PC-3 (cell line): Measurements from ENCODE around the gene SARDH. TPM values are rescaled to one million over a fixed set of nuclear protein-coding genes. Genes with fewer than 3 reads are reported as not detected.
"Not testable (repeated sequence)": the region's sequence is repeated elsewhere in the genome, so short reads cannot be mapped to it uniquely, and the experiment has no call there.

ENCODE experiments used
- ATAC-seq: fragments of 200-7000 bp; cut with Tn5 transposase; 2 replicates; pipeline ENCODE4 v1.9.1; 2020; ENCODE audit warnings: mild to moderate bottlenecking, moderate library complexity
- BruUV-seq: library from RNA; stranded (reverse); fragments of 400-500 nt; replicated peaks from 2 replicates; lab custom pipeline; 2021; lab: Mats Ljungman, UMichigan
- CTCF ChIA-PET: fragments of 300-600 bp; sonication (Branson Sonifier 250); formaldehyde crosslinking; loops from one replicate; lab custom pipeline; 2022; ENCODE audit warnings: antibody characterized with exemption; lab: Charles Lee
- POLR2A ChIA-PET: fragments of 300-600 bp; sonication (Branson Sonifier 250); formaldehyde crosslinking; loops from one replicate; lab custom pipeline; 2022; ENCODE audit warnings: antibody characterized with exemption; ENCODE audit not compliant: unreplicated experiment; lab: Charles Lee
- DNase-seq: peaks from one replicate; pipeline ENCODE4 v3.0.0-alpha.2; 2015
- H2AFZ ChIP-seq: fragments of 300-600 bp; sonication (generic); 2 replicates; pipeline ENCODE4 v1.6.0; 2016; ENCODE audit warnings: antibody characterized with exemption, low read length
- H3F3A ChIP-seq: fragments of 300-600 bp; sonication (generic); one replicate; pipeline ENCODE4 v1.6.0; 2017; ENCODE audit warnings: antibody characterized with exemption, low read length, control low read depth, mild to moderate bottlenecking; ENCODE audit not compliant: unreplicated experiment
- H3K27ac ChIP-seq: fragments of 300-600 bp; sonication (generic); 2 replicates; pipeline ENCODE4 v1.5.1; 2016; ENCODE audit warnings: mild to moderate bottlenecking, low read length
- H3K27me3 ChIP-seq: fragments of 300-600 bp; sonication (generic); 2 replicates; pipeline ENCODE4 v1.6.1; 2016; ENCODE audit warnings: low read length, mixed read lengths
- H3K36me3 ChIP-seq: fragments of 300-600 bp; sonication (generic); 2 replicates; pipeline ENCODE4 v1.6.1; 2016; ENCODE audit warnings: low read depth, mixed run types, low read length, mixed read lengths
- H3K4me1 ChIP-seq: fragments of 300-600 bp; sonication (generic); 2 replicates; pipeline ENCODE4 v1.5.1; 2016; ENCODE audit warnings: low read length; ENCODE audit not compliant: insufficient read depth
- H3K4me2 ChIP-seq: fragments of 300-600 bp; sonication (generic); 2 replicates; pipeline ENCODE4 v1.6.0; 2016; ENCODE audit warnings: low read length
- H3K4me3 ChIP-seq: fragments of 300-600 bp; sonication (generic); 2 replicates; pipeline ENCODE4 v1.5.1; 2016; ENCODE audit warnings: mild to moderate bottlenecking, low read length, mixed read lengths
- H3K79me2 ChIP-seq: fragments of 300-600 bp; sonication (generic); 2 replicates; pipeline ENCODE4 v1.6.1; 2017; ENCODE audit warnings: low read length, mixed read lengths
- H3K9ac ChIP-seq: fragments of 300-600 bp; sonication (generic); 2 replicates; pipeline ENCODE4 v1.6.0; 2016; ENCODE audit warnings: mild to moderate bottlenecking, low read length
- H3K9me2 ChIP-seq: fragments of 300-600 bp; sonication (generic); replicated peaks from 2 replicates; pipeline ENCODE4 v1.6.1; 2016; ENCODE audit warnings: mixed run types, low read length, mixed read lengths
- H3K9me3 ChIP-seq: fragments of 300-600 bp; sonication (generic); 2 replicates; pipeline ENCODE4 v1.6.1; 2016; ENCODE audit warnings: low read length, mixed read lengths
- H4K20me1 ChIP-seq: fragments of 300-600 bp; sonication (generic); 2 replicates; pipeline ENCODE4 v1.6.1; 2016; ENCODE audit warnings: low read length, mixed read lengths
- EZH2 ChIP-seq: fragments of 300-600 bp; sonication (generic); IDR thresholded peaks from one replicate; pipeline ENCODE4 v1.6.1; 2017; ENCODE audit warnings: antibody characterized with exemption, mild to moderate bottlenecking, low read length; ENCODE audit not compliant: unreplicated experiment
- EZH2phosphoT487 ChIP-seq: fragments of 300-600 bp; sonication (generic); IDR thresholded peaks from 2 replicates; pipeline ENCODE4 v1.6.1; 2018; ENCODE audit warnings: mild to moderate bottlenecking, antibody characterized with exemption, low read length, borderline replicate concordance
- intact Hi-C: fragments of 100-400 bp; cut with micrococcal nuclease; formaldehyde crosslinking; loops from 2 replicates; pipeline ENCODE4 v1.9.0; 2023
- total RNA-seq: library from RNA; depleted of rRNA; stranded (reverse); fragments of >200 nt; gene quantifications from 2 replicates; pipeline ENCODE4 v1.2.3, GENCODE V29; 2014
- TF ChIP-seq, protein P1 (sequence below): fragments of 300-600 bp; sonication (generic); conservative IDR thresholded peaks from 2 replicates; pipeline ENCODE4 v1.5.1; 2017; ENCODE audit warnings: antibody characterized with exemption, low read depth, mild to moderate bottlenecking, low read length

SARDH gene
- total RNA-seq, 1 experiment from 2014 or later: 3.4 TPM

DNA sequence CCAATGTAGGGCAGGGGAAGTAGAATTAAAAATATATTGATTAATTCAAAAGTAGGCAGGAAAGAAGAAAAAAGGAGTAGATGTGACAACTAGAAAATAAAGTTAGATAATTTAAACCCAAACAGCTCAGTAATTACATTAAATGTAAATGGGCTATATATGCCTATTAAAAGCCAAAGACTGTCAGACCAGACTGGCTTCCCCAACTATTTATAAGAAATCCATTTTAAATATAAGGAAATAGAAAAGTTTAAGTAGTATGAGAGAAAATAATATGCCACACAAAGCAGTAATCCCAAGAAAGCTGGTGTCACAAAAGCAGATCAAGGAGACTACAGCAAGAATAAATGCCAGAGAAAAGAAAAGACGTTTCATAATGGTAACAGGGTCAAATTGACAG lies 28.9 kb upstream of the SARDH start:
- intact Hi-C loops: no loop called here
- H2AFZ ChIP-seq: no peak overlapping the region
- H3K27ac ChIP-seq: no peak overlapping the region
- H3K79me2 ChIP-seq: no peaks in the 10 kb centered on the region
- CTCF ChIA-PET: no interaction called here
- POLR2A ChIA-PET: no interaction called here
- no peak for ATAC-seq
- no peaks in the 10 kb centered on the region for H3K27me3 ChIP-seq
- H3K9me3 ChIP-seq: no peaks in the 10 kb centered on the region
- H3K36me3 ChIP-seq: peaks cover 16% of the 10 kb centered on the region
- TF ChIP-seq EZH2 (no peak), EZH2phosphoT487 (no peak)
- TF ChIP-seq, protein P1, sequence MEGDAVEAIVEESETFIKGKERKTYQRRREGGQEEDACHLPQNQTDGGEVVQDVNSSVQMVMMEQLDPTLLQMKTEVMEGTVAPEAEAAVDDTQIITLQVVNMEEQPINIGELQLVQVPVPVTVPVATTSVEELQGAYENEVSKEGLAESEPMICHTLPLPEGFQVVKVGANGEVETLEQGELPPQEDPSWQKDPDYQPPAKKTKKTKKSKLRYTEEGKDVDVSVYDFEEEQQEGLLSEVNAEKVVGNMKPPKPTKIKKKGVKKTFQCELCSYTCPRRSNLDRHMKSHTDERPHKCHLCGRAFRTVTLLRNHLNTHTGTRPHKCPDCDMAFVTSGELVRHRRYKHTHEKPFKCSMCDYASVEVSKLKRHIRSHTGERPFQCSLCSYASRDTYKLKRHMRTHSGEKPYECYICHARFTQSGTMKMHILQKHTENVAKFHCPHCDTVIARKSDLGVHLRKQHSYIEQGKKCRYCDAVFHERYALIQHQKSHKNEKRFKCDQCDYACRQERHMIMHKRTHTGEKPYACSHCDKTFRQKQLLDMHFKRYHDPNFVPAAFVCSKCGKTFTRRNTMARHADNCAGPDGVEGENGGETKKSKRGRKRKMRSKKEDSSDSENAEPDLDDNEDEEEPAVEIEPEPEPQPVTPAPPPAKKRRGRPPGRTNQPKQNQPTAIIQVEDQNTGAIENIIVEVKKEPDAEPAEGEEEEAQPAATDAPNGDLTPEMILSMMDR: no peak
- no peak overlapping the region for H3K4me3 ChIP-seq
- no peaks in the 10 kb centered on the region for H4K20me1 ChIP-seq
- no peak overlapping the region for H3K9ac ChIP-seq
- BruUV-seq: no TSS peak
- no peak overlapping the region for H3K4me2 ChIP-seq
- H3K9me2 ChIP-seq: no peaks in the 10 kb centered on the region
- no peaks in the 10 kb centered on the region for H3K4me1 ChIP-seq
- DNase-seq: no peak
- H3F3A ChIP-seq: no peaks in the 10 kb centered on the region

- H3K4me3 ChIP-seq, intact Hi-C loops, H3K9me3 ChIP-seq, H4K20me1 ChIP-seq, BruUV-seq, H3K27me3 ChIP-seq, H3K4me2 ChIP-seq, POLR2A ChIA-PET, H2AFZ ChIP-seq, H3K79me2 ChIP-seq, H3K9me2 ChIP-seq, H3K4me1 ChIP-seq, CTCF ChIA-PET, DNase-seq, H3K27ac ChIP-seq, H3K9ac ChIP-seq, ATAC-seq, H3F3A ChIP-seq: not testable (repeated sequence)
- peaks cover 16% of the 10 kb centered on the region for H3K36me3 ChIP-seq
Observed at GRCh38 chr9:133766234-133766633, 28.1 kb upstream of the SARDH start.

DNA sequence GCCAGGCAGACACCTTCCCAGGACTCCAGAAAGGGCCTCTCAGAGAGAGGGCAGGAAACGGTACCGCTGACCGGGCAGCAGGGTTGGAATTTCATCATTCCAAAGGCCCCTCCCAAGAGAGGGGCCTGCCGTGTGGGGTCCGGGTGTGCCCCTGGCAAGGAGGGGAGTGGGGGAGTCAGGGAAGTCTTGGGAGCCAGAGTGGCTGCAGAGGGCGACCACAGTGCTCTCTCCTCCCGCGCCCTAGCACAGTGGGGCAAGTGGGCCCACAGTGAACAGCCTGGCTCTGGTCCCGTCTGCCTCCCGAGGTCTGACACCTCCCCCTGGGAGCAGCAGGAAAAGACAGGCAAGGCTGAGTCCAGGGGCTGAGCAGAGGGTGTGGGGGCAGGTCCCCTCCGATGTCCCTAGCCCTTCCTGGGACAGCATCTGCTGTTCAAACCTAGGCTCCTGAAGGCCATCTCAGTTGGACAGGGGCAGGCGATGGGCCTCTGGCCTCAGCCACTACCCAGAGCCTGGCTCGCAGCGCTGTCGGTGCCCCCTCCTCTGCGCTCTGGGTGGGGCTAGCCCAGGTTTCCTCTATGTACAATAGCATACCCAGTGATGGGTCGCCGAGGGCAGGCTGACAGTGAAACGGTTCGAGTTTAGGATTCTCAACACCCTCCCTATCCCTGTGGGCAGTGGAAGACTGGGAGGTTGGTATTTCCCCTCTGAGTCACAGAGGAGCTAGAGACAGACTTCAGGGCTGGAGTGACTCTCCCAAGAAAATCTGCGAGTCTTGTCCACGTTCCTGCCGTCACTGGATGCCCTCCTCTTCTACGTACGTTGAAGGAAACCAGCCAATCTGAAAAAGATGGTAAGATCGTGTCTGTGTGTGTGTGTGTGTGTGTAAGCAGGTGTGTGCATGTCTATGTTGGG lies 25.4 kb upstream of the SARDH start:
- Histone ChIP-seq H4K20me1 (no peaks in the 10 kb centered on the region), H3K9me3 (no peaks in the 10 kb centered on the region), H3K27ac (no peak overlapping the region), H3K4me1 (no peaks in the 10 kb centered on the region), H3K27me3 (no peaks in the 10 kb centered on the region), H3K4me2 (no peak overlapping the region), H3K9ac (no peak overlapping the region), H3K4me3 (no peak overlapping the region), H3F3A (no peaks in the 10 kb centered on the region), H2AFZ (no peak overlapping the region), H3K9me2 (no peaks in the 10 kb centered on the region), H3K36me3 (peaks cover 16% of the 10 kb centered on the region), H3K79me2 (no peaks in the 10 kb centered on the region)
- no TSS peak for BruUV-seq
- DNase-seq: no peak
- CTCF ChIA-PET: no interaction called here
- ATAC-seq: no peak
- TF ChIP-seq, protein P1: no peak
- TF ChIP-seq EZH2: no peak
- POLR2A ChIA-PET: no interaction called here
- intact Hi-C loops: no loop called here
